SK-N-SH (cell line): ENCODE measurements around the gene KLHL22. TPM values are rescaled to one million over a fixed set of nuclear protein-coding genes. Genes with fewer than 3 reads are reported as not detected.

ENCODE experiments used
- CTCF ChIA-PET: fragments of 300-600, 350-600 bp; formaldehyde crosslinking; extraction: SDS; loops from one replicate; lab custom pipeline; 2021; lab: Yijun Ruan, JAX
- POLR2A ChIA-PET: fragments of 350-600 bp; sonication (Branson Sonifier 250); formaldehyde crosslinking; extraction: SDS; loops from one replicate; lab custom pipeline; 2020; ENCODE audit warnings: antibody characterized with exemption, inconsistent platforms; lab: Yijun Ruan, JAX
- DNase-seq: peaks from one replicate; pipeline ENCODE4 v3.0.0; 2012
- H2AFZ ChIP-seq: fragments of 200-600 bp; sonication (generic); 2 replicates; pipeline ENCODE4 v1.8.1; 2016; ENCODE audit warnings: antibody characterized with exemption, mild to moderate bottlenecking, low read depth
- H3F3A ChIP-seq: fragments of 200-600 bp; sonication (generic); replicated peaks from 2 replicates; pipeline ENCODE3; 2016; ENCODE audit warnings: antibody characterized with exemption, mild to moderate bottlenecking; ENCODE audit not compliant: insufficient read depth
- H3K27ac ChIP-seq, 2 experiments: fragments of 200-500 bp in 1 of 2; fragments of 200-600 bp in 1 of 2; sonication (Bioruptor generic) in 1 of 2; sonication (generic), shearing (Covaris generic) in 1 of 2; 2 replicates each; pipeline versions ENCODE4 v1.5.1 to v1.6.1; 2014 to 2016; ENCODE audit warnings: low read depth in 2 of 2, inconsistent platforms in 1 of 2, low read length in 1 of 2, mild to moderate bottlenecking in 1 of 2, mixed read lengths in 1 of 2
- H3K27me3 ChIP-seq: fragments of 200-600 bp; sonication (generic), shearing (Covaris generic); 2 replicates; pipeline ENCODE4 v1.6.1; 2016; ENCODE audit warnings: mixed run types; ENCODE audit not compliant: insufficient read depth
- H3K36me3 ChIP-seq, 2 experiments: fragments of 200-500 bp in 1 of 2; fragments of 200-600 bp in 1 of 2; sonication (Bioruptor generic) in 1 of 2; sonication (generic) in 1 of 2; replicated peaks in 1 of 2; 2 replicates each; pipeline versions ENCODE3 to v1.5.1; 2014 to 2016; ENCODE audit warnings: low read length in 1 of 2, mild to moderate bottlenecking in 1 of 2; ENCODE audit not compliant: insufficient read depth in 2 of 2, control insufficient read depth in 1 of 2
- H3K4me1 ChIP-seq, 2 experiments: fragments of 200-500 bp in 1 of 2; fragments of 200-600 bp in 1 of 2; sonication (Bioruptor generic) in 1 of 2; sonication (generic), shearing (Covaris generic) in 1 of 2; 2 replicates each; pipeline versions ENCODE4 v1.5.1 to v1.6.1; 2014 to 2016; ENCODE audit warnings: low read depth in 1 of 2, low read length in 1 of 2, mixed run types in 1 of 2; ENCODE audit not compliant: insufficient read depth in 2 of 2, control insufficient read depth in 1 of 2
- H3K4me2 ChIP-seq: fragments of 200-600 bp; sonication (generic), shearing (Covaris generic); 2 replicates; pipeline ENCODE4 v1.6.1; 2017; ENCODE audit warnings: mixed run types
- H3K4me3 ChIP-seq, 2 experiments: fragments of 200-500 bp in 1 of 2; fragments of 200-600 bp in 1 of 2; sonication (Bioruptor generic) in 1 of 2; sonication (generic), shearing (Covaris generic) in 1 of 2; 2 replicates each; pipeline versions ENCODE4 v1.5.1 to v1.8.1; 2014 to 2016; ENCODE audit warnings: low read depth in 2 of 2, inconsistent platforms in 1 of 2, low read length in 1 of 2, mild to moderate bottlenecking in 1 of 2, mixed read lengths in 1 of 2, moderate library complexity in 1 of 2
- H3K79me2 ChIP-seq: fragments of 200-600 bp; sonication (generic); 2 replicates; pipeline ENCODE4 v1.8.1; 2017; ENCODE audit warnings: mild to moderate bottlenecking; ENCODE audit not compliant: insufficient read depth
- H3K9ac ChIP-seq: fragments of 200-600 bp; sonication (generic); 2 replicates; pipeline ENCODE4 v1.6.1; 2017; ENCODE audit warnings: mixed run types
- H3K9me2 ChIP-seq: fragments of 200-600 bp; sonication (generic); 2 replicates; pipeline ENCODE4 v1.6.1; 2017; ENCODE audit warnings: mixed run types
- H3K9me3 ChIP-seq: fragments of 200-600 bp; sonication (generic); 2 replicates; pipeline ENCODE4 v1.6.1; 2017; ENCODE audit warnings: mixed run types, mild to moderate bottlenecking, moderate library complexity
- H4K20me1 ChIP-seq: fragments of 200-600 bp; sonication (generic); 2 replicates; pipeline ENCODE4 v1.6.1; 2017; ENCODE audit warnings: mild to moderate bottlenecking, mixed run types; ENCODE audit not compliant: insufficient read depth
- CHD2 ChIP-seq: fragments of 150-350 bp; IDR thresholded peaks from 2 replicates; pipeline ENCODE4 v1.6.1; 2018; ENCODE audit warnings: low read length; ENCODE audit not compliant: partially characterized antibody
- CTCF ChIP-seq: fragments of 200-600 bp; sonication (generic); IDR thresholded peaks from 2 replicates; pipeline ENCODE4 v1.6.1; 2017; ENCODE audit warnings: antibody characterized with exemption, mild to moderate bottlenecking, moderate library complexity
- ELF1 ChIP-seq: IDR thresholded peaks from 2 replicates; pipeline ENCODE4 v1.4.0; 2012
- EP300 ChIP-seq, 2 experiments: IDR thresholded peaks; 2 replicates each; pipeline versions ENCODE4 v1.4.0 to v1.6.1; 2012; ENCODE audit warnings: borderline replicate concordance in 1 of 2, low read depth in 1 of 2, low read length in 1 of 2
- FOXJ3 ChIP-seq: sonication (generic); formaldehyde crosslinking; IDR thresholded peaks from 2 replicates; pipeline ENCODE4 v1.5.1; 2020; ENCODE audit warnings: mild to moderate bottlenecking, missing genetic modification reagents
- FOXM1 ChIP-seq: IDR thresholded peaks from 2 replicates; pipeline ENCODE4 v1.4.0; 2012; ENCODE audit warnings: low read depth, mild to moderate bottlenecking
- GATA2 ChIP-seq: sonication (generic); formaldehyde crosslinking; IDR thresholded peaks from 2 replicates; pipeline ENCODE4 v1.5.0; 2020; ENCODE audit warnings: mild to moderate bottlenecking, missing genetic modification reagents
- IRF3 ChIP-seq: fragments of 150-350 bp; IDR thresholded peaks from 2 replicates; pipeline ENCODE4 v1.6.1; 2016; ENCODE audit warnings: mild to moderate bottlenecking, low read depth, low read length
- MEF2A ChIP-seq: IDR thresholded peaks from 2 replicates; pipeline ENCODE4 v1.4.0; 2012; ENCODE audit warnings: low read depth, borderline replicate concordance
- NRF1 ChIP-seq: IDR thresholded peaks from 2 replicates; pipeline ENCODE4 v1.6.1; 2012; ENCODE audit warnings: low read depth, mild to moderate bottlenecking, low read length
- PBX3 ChIP-seq: IDR thresholded peaks from 2 replicates; pipeline ENCODE4; 2012
- RAD21 ChIP-seq: IDR thresholded peaks from 2 replicates; pipeline ENCODE4 v1.6.1; 2012; ENCODE audit warnings: mild to moderate bottlenecking, low read length
- RCOR1 ChIP-seq: fragments of 150-350 bp; IDR thresholded peaks from 2 replicates; pipeline ENCODE4 v1.6.1; 2017; ENCODE audit warnings: antibody characterized with exemption, low read length
- REST ChIP-seq: IDR thresholded peaks from 2 replicates; pipeline ENCODE4 v1.6.1; 2012; ENCODE audit warnings: mild to moderate bottlenecking, low read depth, low read length, moderate library complexity
- RXRA ChIP-seq: IDR thresholded peaks from 2 replicates; pipeline ENCODE4 v1.4.0; 2012; ENCODE audit warnings: low read depth, mild to moderate bottlenecking, borderline replicate concordance
- SIN3A ChIP-seq: IDR thresholded peaks from 2 replicates; pipeline ENCODE4 v1.6.1; 2012; ENCODE audit warnings: low read depth, mild to moderate bottlenecking, low read length, moderate library complexity, borderline replicate concordance
- TAF1 ChIP-seq: IDR thresholded peaks from 2 replicates; pipeline ENCODE4 v1.6.1; 2012; ENCODE audit warnings: low read depth, mild to moderate bottlenecking, low read length, moderate library complexity, borderline replicate concordance
- TEAD4 ChIP-seq: IDR thresholded peaks from 2 replicates; pipeline ENCODE4 v1.4.0; 2012; ENCODE audit warnings: mild to moderate bottlenecking, borderline replicate concordance; ENCODE audit not compliant: insufficient read depth
- USF1 ChIP-seq: IDR thresholded peaks from 2 replicates; pipeline ENCODE4 v1.4.0; 2012; ENCODE audit warnings: low read depth, borderline replicate concordance
- YY1 ChIP-seq: IDR thresholded peaks from 2 replicates; pipeline ENCODE4 v1.4.0; 2012; ENCODE audit warnings: low read depth, mild to moderate bottlenecking
- WGBS: methylation state at CpG from one replicate; pipeline ENCODE4 v1.1.6; 2017; ENCODE audit warnings: low lambda C conversion rate; 5-methylcytosine and 5-hydroxymethylcytosine counted together
- polyA plus RNA-seq, 3 experiments: library from polyadenylated mRNA; depleted of rRNA; stranded (reverse); fragments of >200 nt; gene quantifications; 2 replicates each; pipeline ENCODE4 v1.2.3, GENCODE V29; 2012

KLHL22 gene
- polyA plus RNA-seq, 1 of the 3 experiments (the other 2 are of a cell fraction), result 26.5 TPM

- no peak overlapping the region for H2AFZ ChIP-seq
- ChIA-PET POLR2A (no interaction called here), CTCF (interaction anchor here (1.0 to 1.6 kb wide), 3 partner anchors 31 to 84 kb away, joined by 3 to 8 read pairs (median 3); no protein-coding TSS in a partner anchor)
These were observed 83.0 kb downstream of the KLHL22 start for GRCh38 chr22:20412474-20413216.

More at GRCh38 chr22:20412474-20413216, 83.0 kb downstream of the KLHL22 start:
- Histone ChIP-seq H3K9ac (no peak overlapping the region), H3K4me1 (no peaks in the 10 kb centered on the region), H3K79me2 (no peaks in the 10 kb centered on the region), H3K27ac (no peak overlapping the region), H3K9me3 (no peaks in the 10 kb centered on the region), H3K4me2 (no peak overlapping the region), H3K9me2 (no peaks in the 10 kb centered on the region), H3K27me3 (no peaks in the 10 kb centered on the region), H4K20me1 (no peaks in the 10 kb centered on the region), H3K4me3 (no peak overlapping the region), H3K36me3 (peaks cover 0 to under 1% of the 10 kb centered on the region in 2 experiments), H3F3A (no peaks in the 10 kb centered on the region)
- WGBS, result 85% methylated on average over 10 of the region's 10 CpGs
- DNase-seq, result no peak
- no peak for TF ChIP-seq RXRA
- TF ChIP-seq GATA2 (CRISPR knock-in tag), result no peak
- no peak for TF ChIP-seq YY1
- no peak for TF ChIP-seq ELF1
- TF ChIP-seq SIN3A, result no peak
- TF ChIP-seq CTCF, result no peak
- TF ChIP-seq EP300 (IDR thresholded peaks at IDR 0.05; ENCODE audit: borderline replicate concordance in 1 of 2, low read depth in 1 of 2, low read length in 1 of 2), result no peak
- no peak for TF ChIP-seq CHD2
- TF ChIP-seq FOXJ3, result no peak
- no peak for TF ChIP-seq TAF1
- no peak for TF ChIP-seq TEAD4
- no peak for TF ChIP-seq RAD21
- TF ChIP-seq IRF3, result no peak
- TF ChIP-seq RCOR1, result no peak
- TF ChIP-seq REST, result no peak
- no peak for TF ChIP-seq FOXM1
- no peak for TF ChIP-seq NRF1
- TF ChIP-seq USF1, result no peak
- TF ChIP-seq PBX3, result no peak
- TF ChIP-seq MEF2A, result no peak
